GM18868 (cell line): ENCODE measurements around the gene GRM2.
A peak's percentile ranks its signal among the peaks of the same experiment; 100 is the strongest.

Experiments used
- ATAC-seq: cut with Tn5 transposase; IDR thresholded peaks from one replicate; pipeline ENCODE4 v1.9.1; 2021; ENCODE audit warnings: mild to moderate bottlenecking, moderate library complexity; ENCODE audit not compliant: unreplicated experiment

The GRM2 gene

GRCh38 chr3:51680196-51680595 is 26.7 kb upstream of the GRM2 start:
- ATAC-seq: no peak

- no peak for ATAC-seq
Measured at GRCh38 chr3:51680663-51681230, 26.1 kb upstream of the GRM2 start.

GRCh38 chr3:51681453-51681852 is 25.4 kb upstream of the GRM2 start:
- no peak for ATAC-seq

GRCh38 chr3:51682079-51682478 is 24.8 kb upstream of the GRM2 start:
- peak; percentile 81 for ATAC-seq

GRCh38 chr3:51682526-51682925 is 24.3 kb upstream of the GRM2 start:
- ATAC-seq: no peak

- ATAC-seq: no peak
Measured at GRCh38 chr3:51683566-51683965, 23.3 kb upstream of the GRM2 start.

- ATAC-seq: no peak
Measured at GRCh38 chr3:51684971-51685751, 21.7 kb upstream of the GRM2 start.

- no peak for ATAC-seq
Measured at GRCh38 chr3:51686056-51686455, 20.8 kb upstream of the GRM2 start.

- peak; percentile 77 for ATAC-seq
Measured at GRCh38 chr3:51686512-51687215, 20.2 kb upstream of the GRM2 start.

GRCh38 chr3:51687431-51688205 is 19.2 kb upstream of the GRM2 start:
- no peak for ATAC-seq

- ATAC-seq: no peak
Measured at GRCh38 chr3:51688206-51688600, 18.7 kb upstream of the GRM2 start.

GRCh38 chr3:51691021-51691420 is 15.8 kb upstream of the GRM2 start:
- no peak for ATAC-seq

GRCh38 chr3:51691949-51692348 is 14.9 kb upstream of the GRM2 start:
- ATAC-seq: no peak

GRCh38 chr3:51692980-51693395 is 13.9 kb upstream of the GRM2 start:
- ATAC-seq: no peak

GRCh38 chr3:51696954-51697353 is 9.9 kb upstream of the GRM2 start:
- ATAC-seq: no peak

GRCh38 chr3:51698209-51698608 is 8.7 kb upstream of the GRM2 start:
- ATAC-seq: no peak

- no peak for ATAC-seq
Measured at GRCh38 chr3:51700403-51700802, 6.5 kb upstream of the GRM2 start.

GRCh38 chr3:51702156-51702555 is 4.7 kb upstream of the GRM2 start:
- ATAC-seq: no peak

GRCh38 chr3:51703068-51703760 is 3.7 kb upstream of the GRM2 start:
- ATAC-seq: no peak

GRCh38 chr3:51703761-51704510 is 2.9 kb upstream of the GRM2 start:
- ATAC-seq: no peak
